Heart right ventricle (tissue), 16 donors: ENCODE measurements around the gene POU4F1. TPM values are rescaled to one million over a fixed set of nuclear protein-coding genes. Genes with fewer than 3 reads are reported as not detected.

Experiments used
- ATAC-seq, 8 donors: fragments of 200-7000 bp; cut with Tn5 transposase; one replicate each; pipeline ENCODE4 v1.9.1; 2020; ENCODE audit warnings: mild to moderate bottlenecking in 8 of 8, moderate library complexity in 8 of 8, moderate number of reproducible peaks in 1 of 8
- DNase-seq, 2 donors: peaks; one replicate each; pipeline ENCODE4 v3.0.0-alpha.2; 2020
- H3K27ac ChIP-seq, 10 donors: fragments of 200-600 bp; sonication (generic) in 2 of 10; one replicate each; pipeline versions ENCODE4 v1.5.0 to v1.8.0; 2020 to 2022; ENCODE audit warnings: mild to moderate bottlenecking in 3 of 10
- H3K27me3 ChIP-seq, 7 donors: fragments of 200-600 bp; one replicate each; pipeline ENCODE4 v1.8.0; 2021 to 2022; ENCODE audit warnings: mild to moderate bottlenecking in 2 of 7
- H3K36me3 ChIP-seq, 9 donors: fragments of 200-600 bp; sonication (generic) in 1 of 9; one replicate each; pipeline versions ENCODE4 v1.5.0 to v1.8.0; 2020 to 2022; ENCODE audit warnings: mild to moderate bottlenecking in 2 of 9
- H3K4me1 ChIP-seq, 9 donors: fragments of 200-600 bp; sonication (generic) in 1 of 9; one replicate each; pipeline versions ENCODE4 v1.5.0 to v1.8.0; 2020 to 2022; ENCODE audit warnings: mild to moderate bottlenecking in 4 of 9
- H3K4me3 ChIP-seq, 10 donors: fragments of 200-600 bp; sonication (generic) in 2 of 10; one replicate each; pipeline versions ENCODE4 v1.5.0 to v1.8.0; 2020 to 2022; ENCODE audit warnings: mild to moderate bottlenecking in 7 of 10, moderate library complexity in 2 of 10
- H3K9me3 ChIP-seq, 11 donors: fragments of 200-600 bp in 10 of 11; sonication (generic) in 2 of 11; one replicate each; pipeline versions ENCODE4 v1.5.0 to v1.8.0; 2013 to 2022; ENCODE audit warnings: mild to moderate bottlenecking in 2 of 11, control low read depth in 1 of 11, moderate library complexity in 1 of 11
- whole genome bisulfite sequencing, 2 donors: extraction: QIAGEN DNeasy Blood & Tissue Kit; methylation state at CpG; one replicate each; pipeline ENCODE4 v1.1.7; 2013; ENCODE audit warnings: inconsistent platforms in 1 of 2; 5-methylcytosine and 5-hydroxymethylcytosine counted together
- intact Hi-C, 10 donors: fragments of 100-400 bp; cut with DNase I; formaldehyde crosslinking; loops; one replicate each; pipeline versions ENCODE4 v1.11.1 to v1.14.2; 2022
- polyA plus RNA-seq, 2 donors: library from polyadenylated mRNA; stranded (reverse); fragments of 200-250 nt; gene quantifications; one replicate each; pipeline ENCODE4 v1.2.3, GENCODE V29; 2013
- total RNA-seq, 10 donors: library from RNA; stranded (reverse); fragmentation: NEBNext Ultra II Directional in 3 of 10; extraction: Animal tissue kit (Norgen Biotek cat#: 25700) in 3 of 10; gene quantifications; one replicate each; pipeline versions ENCODE4 v1.2.1 to v1.2.4, GENCODE V29; 2021 to 2023
- TF ChIP-seq, protein P1 (sequence below), 9 donors: fragments of 200-600 bp; sonication (generic) in 2 of 9; IDR thresholded peaks; one replicate each; pipeline versions ENCODE4 v1.5.0 to v1.8.0; 2021 to 2022; ENCODE audit warnings: antibody characterized with exemption in 9 of 9, mild to moderate bottlenecking in 5 of 9, moderate library complexity in 1 of 9
- donor health status: Arrhythmogenic right ventricular cardiomyopathy.
- donor health status: ischemic (EF 13 %, LVEDD 7.1; RV severe dilation, severe dysfunction).
- donor health status: healthy with polysubstance abuse.
- donor health status: DM: no; HTN: yes; CAD: no.
- donor health status: DM: no; HTN: no; CAD: no.
- donor health status: ischemic (EF 25% LVEDD 6.9; RV normal size, moderate dysfunction).
- donor health status: ischemic (EF 25% LVEDD 5.7; RV mildly dilated, moderate dysfunction).
- donor health status: healthy.
- donor health status: DM: yes; HTN: yes; CAD: no.
- donor health status: Ischemic cardiomyopathy.
- donor health status: ischemic (EF 35%, LVEDD 5.7; RV mildly dilated, moderate dysfunction).
- donor health status: nonischemic (EF 11% LVEDD 7.7; RV severe dilation, severe dysfunction).
- donor health status: DM: yes; HTN: yes; CAD: no.
- donor health status: PGD.
- donor health status: ischemic (EF 29% LVEDD 5.4; RV normal size, mild dysfunction).
- donor health status: nonischemic (EF 23%, LVEDD 6.1; RV moderate dilation, normal function).

The POU4F1 gene
- total and polyA plus RNA-seq, 12 donors: 0.01 to 0.09 TPM; not detected in 10

DNA sequence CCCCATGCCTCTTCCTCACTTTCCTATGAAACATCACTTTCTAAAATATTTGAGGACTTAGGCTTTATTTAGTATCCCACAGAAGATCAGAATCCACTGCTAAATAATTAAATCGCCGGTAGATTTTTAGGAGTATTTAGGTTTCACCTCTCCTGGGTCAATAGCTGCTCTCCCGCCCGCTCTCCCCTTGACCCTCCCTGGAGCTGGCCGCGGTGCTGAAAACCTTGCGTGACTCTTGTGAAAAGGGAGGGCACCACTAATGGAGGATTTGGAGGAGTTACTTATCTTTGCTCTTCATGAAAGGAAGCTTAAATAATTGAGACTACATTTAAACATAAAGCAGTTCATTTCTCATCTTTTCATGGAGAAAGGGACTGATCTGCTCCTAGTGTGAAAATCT lies 14.1 kb downstream of the POU4F1 start:
- Histone ChIP-seq H3K27ac (no peak overlapping the region), H3K9me3 (no peaks in the 10 kb centered on the region), H3K36me3 (no peaks in the 10 kb centered on the region), H3K27me3 (peaks cover 11 to 100% (median 98%) of the 10 kb centered on the region in 7 donors), H3K4me1 (no peaks in the 10 kb centered on the region), H3K4me3 (no peak overlapping the region)
- DNase-seq (peak in 1 of 2 donors; percentile 56), ATAC-seq (no peak)
- intact Hi-C loops: no loop called here
- TF ChIP-seq, protein P1, sequence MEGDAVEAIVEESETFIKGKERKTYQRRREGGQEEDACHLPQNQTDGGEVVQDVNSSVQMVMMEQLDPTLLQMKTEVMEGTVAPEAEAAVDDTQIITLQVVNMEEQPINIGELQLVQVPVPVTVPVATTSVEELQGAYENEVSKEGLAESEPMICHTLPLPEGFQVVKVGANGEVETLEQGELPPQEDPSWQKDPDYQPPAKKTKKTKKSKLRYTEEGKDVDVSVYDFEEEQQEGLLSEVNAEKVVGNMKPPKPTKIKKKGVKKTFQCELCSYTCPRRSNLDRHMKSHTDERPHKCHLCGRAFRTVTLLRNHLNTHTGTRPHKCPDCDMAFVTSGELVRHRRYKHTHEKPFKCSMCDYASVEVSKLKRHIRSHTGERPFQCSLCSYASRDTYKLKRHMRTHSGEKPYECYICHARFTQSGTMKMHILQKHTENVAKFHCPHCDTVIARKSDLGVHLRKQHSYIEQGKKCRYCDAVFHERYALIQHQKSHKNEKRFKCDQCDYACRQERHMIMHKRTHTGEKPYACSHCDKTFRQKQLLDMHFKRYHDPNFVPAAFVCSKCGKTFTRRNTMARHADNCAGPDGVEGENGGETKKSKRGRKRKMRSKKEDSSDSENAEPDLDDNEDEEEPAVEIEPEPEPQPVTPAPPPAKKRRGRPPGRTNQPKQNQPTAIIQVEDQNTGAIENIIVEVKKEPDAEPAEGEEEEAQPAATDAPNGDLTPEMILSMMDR (IDR thresholded peaks at IDR 0.05): no peak
- 2 to 4% methylated on average over 7 of the region's 7 CpGs for WGBS, 2 donors

DNA sequence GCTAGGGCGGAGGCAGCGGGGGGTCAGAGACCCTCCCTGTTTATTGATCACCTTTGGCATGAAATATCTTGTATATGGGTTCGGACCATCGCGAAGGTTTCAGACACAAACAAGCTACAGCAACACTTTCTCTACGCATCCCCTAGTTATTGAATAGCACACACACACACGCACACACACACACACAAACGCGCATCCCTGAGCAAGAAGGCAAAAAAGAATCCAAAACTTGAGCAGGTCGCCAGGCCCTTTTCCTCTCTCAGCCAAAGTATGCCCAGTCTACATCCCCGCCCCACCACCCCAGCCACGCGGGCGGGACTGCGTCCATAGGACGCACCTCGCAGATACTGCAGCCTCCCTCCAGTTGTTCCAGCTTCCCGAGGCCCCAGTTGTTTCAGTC lies 16.0 kb downstream of the POU4F1 start:
- no peaks in the 10 kb centered on the region for H3K36me3 ChIP-seq
- H3K27me3 ChIP-seq: peaks cover 6 to 96% (median 95%) of the 10 kb centered on the region in 7 donors
- H3K9me3 ChIP-seq: no peaks in the 10 kb centered on the region
- no peak for DNase-seq
- TF ChIP-seq, protein P1 (IDR thresholded peaks at IDR 0.05): no peak
- H3K4me3 ChIP-seq: no peak overlapping the region
- 12 to 13% methylated on average over 18 of the region's 18 CpGs for WGBS, 2 donors
- H3K4me1 ChIP-seq: no peaks in the 10 kb centered on the region
- intact Hi-C loops: no loop called here
- no peak overlapping the region for H3K27ac ChIP-seq
- no peak for ATAC-seq

DNA sequence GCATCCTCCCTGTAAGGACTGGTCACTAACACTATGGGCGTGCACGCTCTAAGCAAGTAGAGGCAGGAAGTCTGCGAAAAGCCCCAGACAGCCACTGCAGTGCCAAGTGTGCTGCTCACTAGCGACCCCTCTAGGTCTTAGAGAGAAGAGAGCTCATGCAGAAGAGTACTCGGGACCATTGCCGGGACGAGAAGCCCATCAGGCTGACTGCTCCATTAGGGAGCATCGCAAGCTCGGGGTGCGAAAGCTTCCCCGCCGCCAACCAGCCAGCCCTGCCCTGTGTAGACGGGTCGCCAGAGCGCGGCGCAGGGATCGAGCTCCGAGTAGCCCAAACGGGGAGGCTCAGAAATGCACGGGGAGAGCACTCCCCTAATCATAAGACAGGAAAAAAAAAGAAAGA lies 16.6 kb downstream of the POU4F1 start:
- Histone ChIP-seq H3K36me3 (no peaks in the 10 kb centered on the region), H3K4me1 (no peaks in the 10 kb centered on the region), H3K4me3 (no peak overlapping the region), H3K27me3 (peaks cover 6 to 96% (median 93%) of the 10 kb centered on the region in 7 donors), H3K9me3 (no peaks in the 10 kb centered on the region), H3K27ac (no peak overlapping the region)
- ATAC-seq (no peak), DNase-seq (no peak)
- intact Hi-C loops: no loop called here
- WGBS, 2 donors: 3 to 4% methylated on average over 21 of the region's 21 CpGs
- TF ChIP-seq, protein P1 (IDR thresholded peaks at IDR 0.05): no peak

DNA sequence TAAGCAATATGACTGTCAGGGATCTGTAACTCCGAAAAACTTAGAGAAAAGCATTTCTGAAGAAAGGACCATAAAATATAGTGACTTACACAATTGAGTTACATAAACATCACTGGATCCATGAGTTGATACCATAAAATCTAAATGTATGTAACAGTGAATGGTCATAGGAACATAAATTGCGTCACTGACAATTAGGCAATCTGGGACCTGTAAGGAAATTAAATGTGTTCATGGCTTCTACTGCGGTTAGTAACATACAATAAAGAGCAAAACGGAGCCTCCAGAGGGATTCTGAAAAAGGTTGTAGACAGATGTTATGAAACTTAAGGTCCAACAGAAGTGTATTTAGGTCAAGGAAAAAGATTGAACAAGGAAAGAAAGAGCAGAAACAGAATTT lies 27.1 kb downstream of the POU4F1 start:
- no peaks in the 10 kb centered on the region for H3K36me3 ChIP-seq
- TF ChIP-seq, protein P1 (IDR thresholded peaks at IDR 0.05): no peak
- intact Hi-C loops: no loop called here
- no peak overlapping the region for H3K27ac ChIP-seq
- 90 to 93% methylated on average over 4 of the region's 4 CpGs for WGBS, 2 donors
- peaks cover 0 to 3% (median 0%) of the 10 kb centered on the region in 11 donors for H3K9me3 ChIP-seq
- no peaks in the 10 kb centered on the region for H3K4me1 ChIP-seq
- ATAC-seq: no peak
- H3K27me3 ChIP-seq: peaks cover 0 to 19% (median 7%) of the 10 kb centered on the region in 7 donors
- no peak for DNase-seq
- no peak overlapping the region for H3K4me3 ChIP-seq
